Activated CD8-positive, alpha-beta memory T cell treated with anti-CD3 and anti-CD28 coated beads for 36 hours (primary cell): Measurements from ENCODE around the gene ZSWIM1. TPM values are rescaled to one million over a fixed set of nuclear protein-coding genes. Genes with fewer than 3 reads are reported as not detected.

Experiments
- CTCF ChIA-PET: fragments of 350-600 bp; sonication (Branson Sonifier 250); formaldehyde crosslinking; loops from one replicate; lab custom pipeline; 2021; ENCODE audit warnings: antibody characterized with exemption; lab: Charles Lee
- POLR2A ChIA-PET: fragments of 350-600 bp; sonication (Branson Sonifier 250); formaldehyde crosslinking; loops from one replicate; lab custom pipeline; 2021; ENCODE audit warnings: antibody characterized with exemption; lab: Charles Lee
- total RNA-seq, 2 experiments: library from RNA; stranded (reverse); gene quantifications; one replicate each; pipeline ENCODE4 v1.2.3, GENCODE V29; 2021

ZSWIM1 gene
- total RNA-seq, 2 experiments from 2014 or later: 9.3 to 9.7 TPM

- ChIA-PET CTCF (no interaction called here), POLR2A (no interaction called here)
Measured at GRCh38 chr20:45878076-45878761, 2.8 kb upstream of the ZSWIM1 start.

DNA sequence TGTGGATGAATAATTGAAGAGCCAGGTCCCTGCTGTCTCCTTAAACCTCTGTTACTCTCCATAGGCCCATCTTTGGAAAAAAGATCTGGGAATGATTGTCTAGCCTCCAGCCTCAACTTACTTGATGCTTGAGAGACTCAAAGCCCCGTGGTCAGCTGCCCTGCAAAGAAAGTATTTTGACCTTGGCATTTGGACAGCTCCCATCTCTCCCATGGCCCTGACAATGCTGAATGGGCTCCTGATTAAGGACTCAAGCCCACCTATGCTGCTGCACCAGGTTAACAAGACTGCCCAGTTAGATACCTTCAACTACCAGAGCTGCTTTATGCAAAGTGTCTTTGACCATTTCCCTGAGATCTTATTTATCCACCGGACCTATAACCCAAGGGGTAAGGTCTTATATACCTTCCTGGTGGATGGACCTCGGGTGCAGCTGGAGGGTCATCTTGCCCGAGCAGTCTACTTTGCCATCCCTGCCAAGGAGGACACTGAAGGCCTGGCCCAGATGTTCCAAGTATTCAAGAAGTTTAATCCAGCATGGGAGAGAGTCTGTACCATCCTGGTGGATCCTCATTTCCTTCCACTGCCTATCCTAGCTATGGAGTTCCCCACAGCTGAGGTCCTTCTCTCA, 1.6 kb downstream of the ZSWIM1 start:
- POLR2A ChIA-PET: interaction anchor here (1.3 kb wide), 1 partner anchor 51 kb away, joined by 3 read pairs; no protein-coding TSS in a partner anchor
- CTCF ChIA-PET: interaction anchor here (1.4 to 2.4 kb wide), 3 partner anchors 7 to 90 kb away, joined by 3 to 10 read pairs (median 4); no protein-coding TSS in a partner anchor

DNA sequence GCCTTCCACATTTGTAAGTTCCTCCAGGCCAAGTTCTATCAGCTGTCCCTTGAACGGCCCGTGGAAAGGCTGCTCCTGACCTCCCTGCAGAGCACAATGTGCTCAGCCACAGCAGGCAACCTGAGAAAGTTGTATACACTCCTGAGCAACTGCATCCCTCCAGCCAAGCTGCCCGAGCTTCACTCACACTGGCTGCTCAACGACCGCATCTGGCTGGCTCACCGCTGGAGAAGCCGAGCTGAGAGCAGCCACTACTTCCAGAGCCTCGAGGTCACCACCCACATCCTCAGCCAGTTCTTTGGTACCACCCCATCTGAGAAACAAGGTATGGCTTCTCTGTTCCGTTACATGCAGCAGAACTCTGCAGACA, 2.1 kb downstream of the ZSWIM1 start:
- ChIA-PET CTCF (interaction anchor here (1.4 kb wide), 1 partner anchor 21 kb away, joined by 4 read pairs; no protein-coding TSS in a partner anchor), POLR2A (interaction anchor here (1.3 kb wide), 1 partner anchor 51 kb away, joined by 3 read pairs; no protein-coding TSS in a partner anchor)

DNA sequence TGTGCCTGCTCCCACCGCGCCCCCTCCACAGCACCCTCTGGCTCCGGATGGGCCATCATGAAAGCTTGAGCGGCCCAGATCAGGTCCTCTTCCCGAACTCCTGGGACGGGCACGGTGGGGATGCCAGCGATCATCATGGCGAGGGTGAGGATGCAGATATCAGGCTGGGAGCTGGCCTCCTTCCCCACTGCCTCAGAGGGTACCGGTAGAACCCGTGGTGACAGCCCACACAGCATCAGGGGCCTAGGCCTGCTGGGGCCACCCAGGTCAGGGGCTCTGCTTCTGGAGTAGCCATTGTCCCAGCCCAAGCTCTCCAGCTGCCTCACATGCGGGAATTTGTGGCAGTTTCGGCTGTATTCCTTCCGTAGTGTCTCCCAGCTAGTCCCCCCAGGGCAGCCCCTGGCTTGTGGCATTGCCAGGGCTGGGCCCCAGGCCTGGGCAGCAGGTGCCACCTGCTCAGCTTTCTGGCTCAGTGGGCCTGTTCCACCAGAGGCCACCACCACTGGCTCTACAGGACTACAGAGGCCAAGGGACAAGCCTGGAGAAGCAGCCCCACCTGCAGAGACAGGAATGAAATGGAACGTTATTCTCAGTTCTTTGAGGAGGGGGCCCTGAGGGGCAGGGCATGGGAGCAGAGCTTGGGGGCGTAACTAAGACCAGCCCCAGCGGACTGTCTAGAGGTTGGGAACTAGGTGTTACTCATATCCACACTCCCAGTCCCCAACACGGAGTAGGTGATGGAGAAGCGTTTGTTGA, 5.7 kb downstream of the ZSWIM1 start:
- POLR2A ChIA-PET: no interaction called here
- CTCF ChIA-PET: interaction anchor here (1.1 kb wide), 1 partner anchor 25 kb away, joined by 3 read pairs; the partner anchor contains the start of gene PLTP

DNA sequence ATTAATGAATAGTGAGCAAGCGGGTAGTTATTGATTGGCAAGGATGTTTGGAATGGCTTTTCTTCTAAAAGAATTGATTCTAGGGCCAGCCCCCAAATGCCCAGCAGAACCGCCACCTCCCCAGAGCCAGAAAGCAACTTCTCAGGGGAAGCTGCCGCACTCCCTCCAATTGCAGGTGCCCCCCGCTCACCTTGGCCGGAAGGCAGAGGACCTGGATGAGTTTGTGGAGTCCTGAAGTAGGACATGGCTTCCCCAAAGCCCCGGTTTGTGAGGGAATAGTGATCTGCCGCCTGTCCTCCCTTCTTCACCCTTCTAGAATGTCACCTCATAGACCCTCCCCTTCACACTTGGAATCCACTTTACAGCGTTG, 6.3 kb downstream of the ZSWIM1 start, which contains the start of gene SPATA25:
SPATA25 (minus strand) TSS at position 277 of the 370 bp plus-strand sequence; CDS start at position 245, 32 bp downstream.
- ChIA-PET POLR2A (no interaction called here), CTCF (no interaction called here)

GRCh38 chr20:45888681-45889080, 7.7 kb downstream of the ZSWIM1 start:
- POLR2A ChIA-PET: no interaction called here

DNA sequence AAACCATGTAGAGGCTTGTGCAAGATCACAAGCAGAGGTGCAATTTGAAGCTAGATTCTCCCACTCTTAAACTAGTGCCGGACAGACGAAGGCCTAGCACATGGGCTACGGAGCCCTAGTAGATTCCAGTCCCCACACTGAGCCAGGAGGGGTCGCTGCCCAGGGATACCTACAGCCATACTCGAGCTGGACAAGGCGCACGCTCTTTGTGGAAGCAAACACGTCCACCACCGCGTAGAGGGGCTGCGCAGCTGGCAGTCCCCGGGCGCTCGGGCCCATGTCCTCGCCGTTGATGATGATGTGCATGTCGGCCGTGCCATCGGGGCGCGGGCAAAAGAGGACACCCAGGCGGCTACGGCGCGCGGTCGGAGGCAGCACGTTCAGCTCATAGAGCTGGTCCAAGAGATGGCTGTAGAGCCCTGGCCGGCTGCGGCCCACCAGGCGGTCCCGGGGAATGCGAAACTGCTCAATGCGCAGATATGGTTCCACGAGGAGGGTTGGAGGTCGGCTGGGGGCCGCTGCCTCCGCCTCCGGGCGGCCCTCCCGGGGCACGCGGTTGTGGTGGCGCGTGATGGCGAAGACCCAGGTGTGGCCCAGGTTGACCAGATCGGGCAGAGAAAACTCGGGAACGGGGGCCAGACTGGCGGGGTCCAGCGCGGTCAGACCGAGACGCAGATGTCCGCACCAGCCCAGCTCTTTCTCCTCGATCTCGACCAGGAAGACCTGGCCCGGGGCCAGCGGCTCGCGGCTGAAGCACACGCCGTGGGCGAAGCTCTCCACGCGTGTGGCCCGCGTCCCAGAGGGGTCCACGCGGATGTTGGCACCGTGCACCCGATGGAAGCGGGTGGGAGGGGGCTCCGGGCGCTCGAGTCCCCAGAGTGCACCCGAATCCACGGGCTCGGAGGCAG, 9.3 kb downstream of the ZSWIM1 start:
- POLR2A ChIA-PET: interaction anchor here (0.9 to 2.3 kb wide), 5 partner anchors 9 to 77 kb away, joined by 3 to 10 read pairs (median 5); partner anchors contain the start of genes PCIF1, PLTP and ZSWIM1
- CTCF ChIA-PET: interaction anchor here (0.7 to 3.0 kb wide), 6 partner anchors 8 to 91 kb away, joined by 3 to 16 read pairs (median 4); partner anchors contain the start of gene ZSWIM1

More at GRCh38 chr20:45888681-45889080, 7.7 kb downstream of the ZSWIM1 start:
- CTCF ChIA-PET: interaction anchor here (0.9 to 3.0 kb wide), 2 partner anchors 75 to 82 kb away, joined by 3 to 16 read pairs; no protein-coding TSS in a partner anchor

- POLR2A ChIA-PET: interaction anchor here (0.6 to 2.3 kb wide), 6 partner anchors 10 to 79 kb away, joined by 3 to 10 read pairs (median 5); partner anchors contain the start of genes PCIF1, PLTP and ZSWIM1
- CTCF ChIA-PET: interaction anchor here (1.0 to 3.0 kb wide), 5 partner anchors 10 to 92 kb away, joined by 4 to 16 read pairs (median 4); partner anchors contain the start of gene ZSWIM1
Measured at GRCh38 chr20:45890985-45891983, 10.3 kb downstream of the ZSWIM1 start, which contains the start of the genes CTSA and NEURL2. Gene CTSA (plus strand): TSS chr20:45891335. CDS start chr20:45891569, 234 bp downstream. Gene NEURL2 (minus strand): TSS chr20:45891208. CDS start chr20:45890991, 217 bp downstream.

- POLR2A ChIA-PET: interaction anchor here (1.0 to 1.4 kb wide), 2 partner anchors 42 to 80 kb away, joined by 3 to 7 read pairs; partner anchors contain the start of genes PCIF1 and ZNF335
- CTCF ChIA-PET: interaction anchor here (1.0 to 1.4 kb wide), 2 partner anchors 17 to 70 kb away, joined by 4 read pairs; no protein-coding TSS in a partner anchor
Measured at GRCh38 chr20:45892049-45892825, 11.2 kb downstream of the ZSWIM1 start.

DNA sequence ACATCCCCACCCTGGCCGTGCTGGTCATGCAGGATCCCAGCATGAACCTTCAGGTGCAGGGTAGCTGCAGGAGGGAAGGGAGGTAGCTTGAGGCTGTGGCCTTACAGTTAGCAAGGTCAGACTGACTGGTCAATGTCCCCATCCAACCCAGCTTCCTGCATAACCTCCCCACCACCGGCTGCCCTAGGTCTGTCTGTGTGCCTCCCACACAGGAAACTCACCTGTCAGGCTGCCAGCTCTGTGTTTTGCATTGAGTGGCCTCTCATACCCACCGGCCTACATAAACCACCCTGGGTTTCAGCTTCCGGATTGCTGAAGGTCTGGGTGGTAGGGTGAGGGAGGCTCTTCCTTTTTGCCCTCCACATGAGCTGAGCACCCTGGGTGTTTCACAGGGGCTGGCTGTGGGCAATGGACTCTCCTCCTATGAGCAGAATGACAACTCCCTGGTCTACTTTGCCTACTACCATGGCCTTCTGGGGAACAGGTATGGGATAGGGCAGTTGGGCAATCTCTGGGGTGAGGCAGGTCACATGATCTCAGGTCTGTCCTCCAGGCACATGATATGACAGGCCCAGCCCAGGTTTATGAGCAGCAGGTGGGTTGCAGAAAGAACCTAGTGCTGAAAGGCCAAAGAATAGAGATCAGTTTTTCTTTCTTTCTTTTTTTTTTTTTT, 11.9 kb downstream of the ZSWIM1 start:
- ChIA-PET POLR2A (interaction anchor here (0.8 to 1.4 kb wide), 3 partner anchors 9 to 80 kb away, joined by 3 to 7 read pairs (median 3); partner anchors contain the start of genes PCIF1 and ZNF335), CTCF (interaction anchor here (0.6 to 1.1 kb wide), 2 partner anchors 31 to 119 kb away, joined by 3 to 4 read pairs; no protein-coding TSS in a partner anchor)

DNA sequence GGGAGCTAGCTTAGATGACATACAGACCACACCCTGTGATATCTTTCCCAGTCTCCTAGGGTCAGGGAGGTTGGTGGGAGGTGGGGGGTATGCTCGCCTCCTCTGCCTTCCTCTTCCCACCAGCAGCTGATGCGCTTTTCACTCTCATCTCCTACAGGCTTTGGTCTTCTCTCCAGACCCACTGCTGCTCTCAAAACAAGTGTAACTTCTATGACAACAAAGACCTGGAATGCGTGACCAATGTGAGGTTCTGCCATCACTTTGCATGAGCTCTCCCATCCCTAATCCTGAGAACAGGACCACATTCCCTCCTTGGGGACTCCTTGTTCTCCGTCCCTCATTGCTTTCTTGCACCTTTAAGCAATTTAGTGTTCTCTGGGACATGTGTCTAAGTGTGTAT, 12.8 kb downstream of the ZSWIM1 start:
- ChIA-PET CTCF (interaction anchor here (1.1 kb wide), 1 partner anchor 118 kb away, joined by 3 read pairs; no protein-coding TSS in a partner anchor), POLR2A (no interaction called here)

DNA sequence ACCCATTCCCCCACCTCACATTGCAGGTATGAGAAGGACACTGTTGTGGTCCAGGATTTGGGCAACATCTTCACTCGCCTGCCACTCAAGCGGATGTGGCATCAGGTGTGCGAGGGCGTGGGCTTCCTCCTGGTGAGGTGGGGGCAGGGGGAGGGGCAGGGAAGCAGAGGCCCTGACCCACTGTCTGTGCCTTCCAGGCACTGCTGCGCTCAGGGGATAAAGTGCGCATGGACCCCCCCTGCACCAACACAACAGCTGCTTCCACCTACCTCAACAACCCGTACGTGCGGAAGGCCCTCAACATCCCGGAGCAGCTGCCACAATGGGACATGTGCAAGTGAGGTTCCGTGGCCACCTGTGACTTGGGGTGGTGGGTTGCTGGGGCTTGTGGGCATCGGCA, 13.8 kb downstream of the ZSWIM1 start:
- POLR2A ChIA-PET: no interaction called here
- CTCF ChIA-PET: no interaction called here

GRCh38 chr20:45896641-45897161, 15.7 kb downstream of the ZSWIM1 start:
- ChIA-PET CTCF (no interaction called here), POLR2A (no interaction called here)

DNA sequence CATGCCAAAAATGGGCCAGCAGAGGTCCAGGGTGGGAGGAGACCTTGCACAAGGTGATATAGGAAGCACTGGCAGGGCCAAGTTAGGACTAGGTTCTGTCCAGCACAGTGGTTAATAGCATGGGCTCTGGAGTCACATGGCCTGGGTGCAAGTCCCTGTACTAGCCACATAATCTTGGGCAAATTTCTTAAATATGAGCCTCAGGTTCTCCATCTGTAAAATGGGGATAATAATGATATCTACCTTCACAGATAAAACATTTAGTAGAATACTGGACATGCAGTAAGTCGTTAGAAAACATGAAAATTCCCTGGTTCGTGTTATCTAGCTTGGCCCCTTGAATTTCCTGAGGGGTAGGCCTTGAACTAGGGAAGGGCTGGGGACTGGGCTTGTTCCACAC, 16.3 kb downstream of the ZSWIM1 start:
- ChIA-PET CTCF (no interaction called here), POLR2A (interaction anchor here (0.6 kb wide), 1 partner anchor 82 kb away, joined by 5 read pairs; no protein-coding TSS in a partner anchor)

- CTCF ChIA-PET: interaction anchor here (1.0 kb wide), 1 partner anchor 8 kb away, joined by 3 read pairs; no protein-coding TSS in a partner anchor
- POLR2A ChIA-PET: interaction anchor here (0.6 kb wide), 1 partner anchor 83 kb away, joined by 5 read pairs; no protein-coding TSS in a partner anchor
Measured at GRCh38 chr20:45897692-45898091, 16.7 kb downstream of the ZSWIM1 start.
